ENCODE measurements around the gene STK32C.

The STK32C gene

DNA sequence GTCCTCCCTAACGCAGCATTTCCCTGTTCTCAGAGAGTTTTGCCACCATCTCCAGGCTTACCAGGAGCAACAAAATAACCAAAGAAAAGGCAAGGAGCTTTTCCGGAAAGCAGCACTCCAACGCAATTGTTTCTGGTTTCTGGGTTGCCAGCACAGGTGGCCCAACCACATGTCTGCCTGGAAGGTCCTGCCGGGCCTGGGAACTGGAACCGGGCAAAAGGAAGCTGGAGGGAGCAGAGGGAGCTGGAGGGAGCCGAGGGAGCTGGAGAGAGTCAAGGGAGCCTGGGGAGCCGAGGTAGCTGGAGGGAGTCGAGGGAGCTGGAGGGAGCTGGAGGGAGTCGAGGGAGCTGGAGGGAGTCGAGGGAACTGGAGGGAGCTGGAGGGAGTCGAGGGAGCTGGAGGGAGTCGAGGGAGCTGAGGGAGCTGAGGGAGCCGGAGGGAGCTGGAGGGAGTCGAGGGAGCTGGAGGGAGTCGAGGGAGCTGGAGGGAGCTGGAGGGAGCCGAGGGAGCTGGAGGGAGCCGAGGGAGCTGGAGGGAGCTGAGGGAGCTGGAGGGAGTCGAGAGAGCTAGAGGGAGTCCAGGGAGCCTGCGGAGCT lies 54.6 kb downstream of the STK32C start:
- no peak overlapping the region for H3K9ac ChIP-seq (ENCODE audit: low read length)
- peak overlapping the region; percentile 40 for H3K4me3 ChIP-seq (ENCODE audit: low read length)
- H3K27me3 ChIP-seq (ENCODE audit: control insufficient read depth, insufficient read depth, low read length) = no peaks in the 10 kb centered on the region

DNA sequence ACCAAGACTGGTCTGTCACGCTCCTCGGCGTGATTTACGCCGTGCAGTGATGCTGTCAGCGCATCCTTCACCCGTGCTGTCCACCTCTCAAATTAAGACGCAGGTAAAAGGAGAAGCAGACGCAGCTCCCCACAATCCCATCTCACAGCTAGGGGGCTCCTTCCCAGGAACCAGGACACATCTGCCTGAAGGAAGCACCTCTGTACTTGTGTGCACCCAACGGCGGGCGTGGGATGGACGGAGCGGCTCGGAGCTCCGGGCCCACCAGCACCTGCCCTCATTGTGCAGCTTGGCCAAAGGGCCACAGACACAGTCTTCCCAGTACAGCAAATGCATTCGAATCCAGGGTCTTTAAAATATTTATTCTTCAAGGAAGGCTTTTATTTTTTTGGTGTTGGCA lies 55.3 kb downstream of the STK32C start:
- H3K4me3 ChIP-seq (ENCODE audit: low read length) = no peak overlapping the region
- no peaks in the 10 kb centered on the region for H3K9me3 ChIP-seq (ENCODE audit: control insufficient read depth, low read depth, low read length)
- H3K27me3 ChIP-seq (ENCODE audit: control insufficient read depth, insufficient read depth, low read length) = no peaks in the 10 kb centered on the region
- no peaks in the 10 kb centered on the region for H3K36me3 ChIP-seq (ENCODE audit: control insufficient read depth, low read depth, low read length)
- H3K9ac ChIP-seq (ENCODE audit: low read length) = no peak overlapping the region
- H3K27ac ChIP-seq (ENCODE audit: low read length) = no peak overlapping the region
- no peaks in the 10 kb centered on the region for H3K4me1 ChIP-seq (ENCODE audit: control insufficient read depth, low read depth, low read length)

More for the DNA sequence above, 54.6 kb downstream of the STK32C start:
- no peaks in the 10 kb centered on the region for H3K4me1 ChIP-seq (ENCODE audit: control insufficient read depth, low read depth, low read length)
- H3K27ac ChIP-seq (ENCODE audit: low read length) = no peak overlapping the region
- H3K9me3 ChIP-seq (ENCODE audit: control insufficient read depth, low read depth, low read length) = no peaks in the 10 kb centered on the region
- no peaks in the 10 kb centered on the region for H3K36me3 ChIP-seq (ENCODE audit: control insufficient read depth, low read depth, low read length)

DNA sequence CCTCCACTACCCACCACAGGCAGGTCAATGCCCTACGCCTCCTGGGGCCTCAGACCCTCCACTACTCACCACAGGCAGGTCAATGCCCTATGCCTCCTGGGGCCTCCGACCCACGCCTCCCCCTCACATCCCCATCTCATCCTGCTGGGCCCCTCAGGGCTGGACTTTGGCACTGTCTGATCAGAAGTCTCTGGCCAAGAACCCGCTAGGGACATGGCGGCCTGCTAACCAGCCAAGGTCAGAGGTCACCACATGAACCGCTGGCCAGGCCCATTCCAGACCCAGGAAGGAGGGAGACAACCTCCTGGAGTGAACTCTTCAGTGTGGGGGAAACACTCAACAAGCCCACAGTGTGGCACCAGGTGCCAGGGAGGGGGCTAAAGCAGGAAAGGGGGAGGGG lies 55.8 kb downstream of the STK32C start:
- no peak overlapping the region for H3K27ac ChIP-seq (ENCODE audit: low read length)
- no peaks in the 10 kb centered on the region for H3K9me3 ChIP-seq (ENCODE audit: control insufficient read depth, low read depth, low read length)
- no peaks in the 10 kb centered on the region for H3K27me3 ChIP-seq (ENCODE audit: control insufficient read depth, insufficient read depth, low read length)
- no peaks in the 10 kb centered on the region for H3K36me3 ChIP-seq (ENCODE audit: control insufficient read depth, low read depth, low read length)
- no peaks in the 10 kb centered on the region for H3K4me1 ChIP-seq (ENCODE audit: control insufficient read depth, low read depth, low read length)
- H3K9ac ChIP-seq (ENCODE audit: low read length) = no peak overlapping the region
- no peak overlapping the region for H3K4me3 ChIP-seq (ENCODE audit: low read length)

DNA sequence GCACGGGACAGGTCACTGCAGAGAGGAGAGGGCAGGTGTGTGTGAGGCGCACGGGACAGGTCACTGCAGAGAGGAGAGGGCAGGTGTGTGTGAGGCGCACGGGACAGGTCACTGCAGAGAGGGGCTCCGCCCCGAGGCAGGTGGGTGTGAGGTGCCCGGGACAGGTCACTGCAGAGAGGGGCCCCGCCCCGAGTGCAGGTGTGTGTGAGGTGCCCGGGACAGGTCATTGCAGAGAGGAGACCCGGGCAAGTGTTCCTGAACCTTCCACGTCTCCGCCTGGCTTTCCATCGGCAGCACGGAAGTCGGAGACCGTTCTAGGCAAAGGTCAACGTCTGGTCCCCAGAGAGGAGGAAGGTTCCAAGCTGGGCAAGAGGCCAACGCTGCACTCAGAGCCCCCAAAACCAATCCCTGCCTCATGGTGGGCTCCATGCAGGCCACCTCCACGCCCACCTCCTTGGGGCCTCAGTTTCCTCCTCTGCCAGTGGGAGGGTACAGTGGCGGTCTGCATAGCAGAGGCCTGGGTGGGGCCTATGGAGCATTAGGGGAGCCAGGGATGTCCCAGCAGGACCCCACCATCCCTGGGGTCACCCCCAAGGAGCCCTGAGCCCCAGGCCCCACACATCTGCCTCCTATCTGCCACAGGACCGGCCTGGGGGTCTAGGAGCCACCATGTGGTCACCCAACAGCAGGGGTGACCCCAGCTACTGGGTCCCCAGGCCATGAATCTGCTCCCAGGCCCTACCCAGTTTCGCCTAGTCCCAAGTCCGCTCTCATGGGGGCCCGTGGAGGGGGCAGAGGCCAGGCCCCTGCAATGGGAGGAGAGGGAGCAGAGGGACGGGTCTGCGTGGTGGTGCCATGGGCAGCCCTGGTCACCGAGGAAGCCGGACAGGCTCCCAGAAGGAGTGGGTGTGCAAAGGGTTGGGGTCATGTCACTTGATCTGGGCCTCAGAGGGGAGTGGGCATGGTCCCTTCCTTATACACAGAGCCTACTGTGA lies 57.0 kb downstream of the STK32C start:
- Histone ChIP-seq H3K9me3 (ENCODE audit: control insufficient read depth, low read depth, low read length) (no peaks in the 10 kb centered on the region), H3K4me1 (ENCODE audit: control insufficient read depth, low read depth, low read length) (no peaks in the 10 kb centered on the region), H3K4me3 (ENCODE audit: low read length) (no peak overlapping the region), H3K27ac (ENCODE audit: low read length) (no peak overlapping the region), H3K27me3 (ENCODE audit: control insufficient read depth, insufficient read depth, low read length) (no peaks in the 10 kb centered on the region), H3K36me3 (ENCODE audit: control insufficient read depth, low read depth, low read length) (no peaks in the 10 kb centered on the region), H3K9ac (ENCODE audit: low read length) (no peak overlapping the region)

DNA sequence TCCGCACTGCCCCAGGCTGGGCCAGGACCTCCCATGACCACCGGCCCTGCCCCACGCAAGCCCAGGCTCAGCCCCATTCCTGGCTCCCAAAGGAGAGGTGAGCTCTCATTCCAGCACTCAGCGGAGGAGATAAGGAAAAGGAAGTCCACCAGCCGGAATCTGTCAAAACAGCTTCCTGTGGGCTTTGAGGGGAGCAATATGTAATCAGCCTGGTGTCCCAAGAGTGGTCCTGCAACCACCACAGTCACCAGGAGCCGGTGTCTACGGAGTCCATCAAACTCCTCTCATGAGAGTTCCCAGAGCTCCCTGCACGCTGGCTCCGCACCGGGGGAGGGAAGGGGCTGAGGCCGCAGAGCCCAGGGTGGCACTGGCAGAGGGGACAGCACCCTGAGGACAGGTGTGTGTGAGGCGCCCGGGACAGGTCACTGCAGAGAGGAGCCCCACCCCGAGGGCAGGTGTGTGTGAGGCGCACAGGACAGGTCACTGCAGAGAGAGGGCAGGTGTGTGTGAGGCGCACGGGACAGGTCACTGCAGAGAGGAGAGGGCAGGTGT lies 57.9 kb downstream of the STK32C start:
- Histone ChIP-seq H3K4me1 (ENCODE audit: control insufficient read depth, low read depth, low read length) (no peaks in the 10 kb centered on the region), H3K36me3 (ENCODE audit: control insufficient read depth, low read depth, low read length) (no peaks in the 10 kb centered on the region), H3K27ac (ENCODE audit: low read length) (no peak overlapping the region), H3K4me3 (ENCODE audit: low read length) (no peak overlapping the region), H3K9ac (ENCODE audit: low read length) (no peak overlapping the region), H3K27me3 (ENCODE audit: control insufficient read depth, insufficient read depth, low read length) (no peaks in the 10 kb centered on the region), H3K9me3 (ENCODE audit: control insufficient read depth, low read depth, low read length) (no peaks in the 10 kb centered on the region)

DNA sequence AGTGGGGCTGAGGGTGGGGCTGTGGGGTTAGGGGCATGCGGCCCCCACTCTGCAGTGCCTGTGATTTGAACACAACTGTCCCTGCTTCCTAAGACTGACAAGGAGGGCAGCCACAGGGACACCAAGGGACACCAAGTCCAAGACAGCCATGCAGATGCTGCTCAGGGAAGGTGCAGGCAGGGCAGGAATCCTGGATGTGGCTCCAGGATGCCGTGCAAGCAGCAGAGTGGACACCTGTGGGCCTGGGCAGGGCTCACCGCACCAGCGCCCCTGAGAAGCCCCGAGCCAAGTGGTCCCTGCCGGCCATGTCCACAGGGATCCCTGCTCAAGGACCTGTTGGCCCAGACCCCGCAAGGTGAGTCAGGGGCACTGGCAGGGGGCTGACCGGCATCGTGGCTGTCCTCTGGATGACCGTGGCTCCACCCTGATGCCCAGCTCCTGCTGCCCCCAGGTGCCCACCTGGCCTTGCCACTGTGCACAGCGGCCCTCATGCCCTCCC lies 58.5 kb downstream of the STK32C start:
- Histone ChIP-seq H3K36me3 (ENCODE audit: control insufficient read depth, low read depth, low read length) (no peaks in the 10 kb centered on the region), H3K4me1 (ENCODE audit: control insufficient read depth, low read depth, low read length) (no peaks in the 10 kb centered on the region), H3K9me3 (ENCODE audit: control insufficient read depth, low read depth, low read length) (no peaks in the 10 kb centered on the region), H3K27me3 (ENCODE audit: control insufficient read depth, insufficient read depth, low read length) (no peaks in the 10 kb centered on the region), H3K4me3 (ENCODE audit: low read length) (no peak overlapping the region), H3K27ac (ENCODE audit: low read length) (no peak overlapping the region), H3K9ac (ENCODE audit: low read length) (no peak overlapping the region)

DNA sequence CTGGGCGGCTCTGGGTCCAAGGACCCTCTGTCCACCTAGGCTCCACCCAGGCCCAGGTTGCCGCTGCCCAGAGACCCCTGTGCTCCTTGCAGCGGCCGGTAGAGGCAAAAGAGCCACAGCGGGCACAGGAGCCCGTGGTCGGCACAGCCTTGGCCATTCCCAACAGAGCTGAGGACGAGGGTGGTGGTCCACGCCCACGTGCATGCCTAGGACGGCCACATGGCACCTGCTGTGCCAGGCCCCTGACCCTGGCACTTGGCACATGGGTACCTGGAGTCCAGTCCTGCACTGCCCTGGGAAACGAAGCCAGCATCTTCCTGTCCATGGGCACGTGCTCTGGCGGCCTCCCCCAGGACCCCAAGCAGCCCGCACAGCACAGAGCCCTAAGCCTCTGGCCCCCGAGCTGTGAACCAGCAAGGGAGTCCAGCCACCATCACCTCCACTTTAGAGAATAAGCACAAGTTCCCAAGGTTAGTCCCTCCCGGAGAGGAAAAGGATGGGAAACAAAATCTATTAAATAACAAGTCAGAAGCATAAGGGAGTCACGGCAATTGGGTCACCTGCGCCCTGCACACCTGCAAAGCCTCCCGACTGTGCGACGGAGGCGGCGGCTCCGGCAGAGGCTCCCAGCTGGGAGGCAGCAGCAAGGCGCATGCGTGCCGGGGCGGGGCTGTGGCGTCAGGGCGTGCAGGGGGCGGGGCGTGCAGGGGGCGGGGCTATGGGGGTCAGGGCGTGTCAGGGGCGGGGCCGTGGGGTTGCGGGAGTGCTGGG lies 59.1 kb downstream of the STK32C start:
- no peaks in the 10 kb centered on the region for H3K9me3 ChIP-seq (ENCODE audit: control insufficient read depth, low read depth, low read length)
- H3K9ac ChIP-seq (ENCODE audit: low read length) = peak overlapping the region; percentile 6
- H3K27ac ChIP-seq (ENCODE audit: low read length) = no peak overlapping the region
- no peaks in the 10 kb centered on the region for H3K27me3 ChIP-seq (ENCODE audit: control insufficient read depth, insufficient read depth, low read length)
- peak overlapping the region; percentile 58 for H3K4me3 ChIP-seq (ENCODE audit: low read length)
- H3K4me1 ChIP-seq (ENCODE audit: control insufficient read depth, low read depth, low read length) = no peaks in the 10 kb centered on the region
- H3K36me3 ChIP-seq (ENCODE audit: control insufficient read depth, low read depth, low read length) = no peaks in the 10 kb centered on the region

DNA sequence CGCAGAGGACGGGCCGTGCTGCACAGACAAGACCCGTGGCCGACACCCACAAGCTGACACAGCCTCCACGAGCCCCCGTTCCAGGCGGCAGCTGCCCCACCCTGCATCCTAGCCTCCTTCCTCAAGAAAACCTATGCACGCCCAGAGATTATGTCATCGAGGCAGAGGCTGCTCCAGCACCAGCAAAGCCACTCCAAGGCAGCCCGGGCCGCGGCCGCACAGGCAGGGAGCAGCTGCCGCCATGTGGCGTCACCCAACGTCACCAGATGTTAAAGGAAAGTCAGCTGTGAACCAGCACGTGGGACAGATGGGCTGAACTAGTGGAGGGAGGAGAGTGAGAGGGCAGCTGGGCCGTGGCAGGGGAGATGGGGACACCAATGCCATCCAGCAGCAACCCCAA lies 59.8 kb downstream of the STK32C start:
- Histone ChIP-seq H3K9ac (ENCODE audit: low read length) (no peak overlapping the region), H3K4me3 (ENCODE audit: low read length) (peak overlapping the region; percentile 58), H3K36me3 (ENCODE audit: control insufficient read depth, low read depth, low read length) (no peaks in the 10 kb centered on the region), H3K9me3 (ENCODE audit: control insufficient read depth, low read depth, low read length) (no peaks in the 10 kb centered on the region), H3K27ac (ENCODE audit: low read length) (no peak overlapping the region), H3K27me3 (ENCODE audit: control insufficient read depth, insufficient read depth, low read length) (no peaks in the 10 kb centered on the region), H3K4me1 (ENCODE audit: control insufficient read depth, low read depth, low read length) (no peaks in the 10 kb centered on the region)

DNA sequence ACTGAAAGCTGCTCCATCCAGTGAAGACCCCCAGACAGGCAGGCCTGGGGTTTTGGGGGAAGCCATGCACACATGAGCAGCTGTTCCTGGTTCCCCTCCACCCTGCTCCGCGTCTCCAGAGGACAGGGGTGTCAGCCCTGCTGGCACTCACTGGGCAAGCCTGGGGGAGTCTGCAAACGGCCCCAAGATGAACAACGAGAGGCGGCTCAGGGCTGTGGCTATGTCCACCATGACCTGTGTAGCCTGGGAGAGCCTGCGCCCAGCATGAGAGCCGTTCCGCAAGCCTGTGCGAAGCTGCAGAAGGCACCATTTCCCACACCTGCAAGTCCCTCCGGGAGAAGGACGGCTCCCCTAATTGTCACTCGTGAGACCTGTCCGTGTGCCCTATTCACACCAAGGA lies 61.5 kb downstream of the STK32C start:
- Histone ChIP-seq H3K4me3 (ENCODE audit: low read length) (no peak overlapping the region), H3K27ac (ENCODE audit: low read length) (no peak overlapping the region), H3K4me1 (ENCODE audit: control insufficient read depth, low read depth, low read length) (no peaks in the 10 kb centered on the region), H3K9me3 (ENCODE audit: control insufficient read depth, low read depth, low read length) (no peaks in the 10 kb centered on the region), H3K27me3 (ENCODE audit: control insufficient read depth, insufficient read depth, low read length) (no peaks in the 10 kb centered on the region), H3K36me3 (ENCODE audit: control insufficient read depth, low read depth, low read length) (no peaks in the 10 kb centered on the region), H3K9ac (ENCODE audit: low read length) (no peak overlapping the region)

DNA sequence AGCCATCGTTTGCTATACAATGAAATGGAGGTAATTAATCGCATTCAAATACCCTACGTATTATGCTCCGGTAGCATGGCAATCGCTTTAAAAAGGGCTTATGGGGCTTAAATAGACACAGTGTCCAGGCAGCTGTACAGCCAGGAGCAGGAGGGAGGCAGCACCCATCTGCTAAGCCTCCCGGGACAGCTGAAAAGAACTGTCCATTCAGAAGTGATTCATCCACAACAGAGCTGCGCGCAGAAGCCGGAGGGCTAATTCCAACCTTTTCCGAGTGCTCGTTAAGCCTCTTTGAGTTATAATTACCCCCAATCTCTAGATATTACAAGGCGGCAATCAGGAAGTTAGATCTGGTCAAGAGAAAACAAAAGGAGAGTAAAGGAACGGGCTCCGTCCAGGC lies 62.7 kb downstream of the STK32C start:
- Histone ChIP-seq H3K9ac (ENCODE audit: low read length) (no peak overlapping the region), H3K4me1 (ENCODE audit: control insufficient read depth, low read depth, low read length) (no peaks in the 10 kb centered on the region), H3K4me3 (ENCODE audit: low read length) (no peak overlapping the region), H3K27ac (ENCODE audit: low read length) (no peak overlapping the region), H3K27me3 (ENCODE audit: control insufficient read depth, insufficient read depth, low read length) (no peaks in the 10 kb centered on the region), H3K36me3 (ENCODE audit: control insufficient read depth, low read depth, low read length) (no peaks in the 10 kb centered on the region), H3K9me3 (ENCODE audit: control insufficient read depth, low read depth, low read length) (no peaks in the 10 kb centered on the region)

DNA sequence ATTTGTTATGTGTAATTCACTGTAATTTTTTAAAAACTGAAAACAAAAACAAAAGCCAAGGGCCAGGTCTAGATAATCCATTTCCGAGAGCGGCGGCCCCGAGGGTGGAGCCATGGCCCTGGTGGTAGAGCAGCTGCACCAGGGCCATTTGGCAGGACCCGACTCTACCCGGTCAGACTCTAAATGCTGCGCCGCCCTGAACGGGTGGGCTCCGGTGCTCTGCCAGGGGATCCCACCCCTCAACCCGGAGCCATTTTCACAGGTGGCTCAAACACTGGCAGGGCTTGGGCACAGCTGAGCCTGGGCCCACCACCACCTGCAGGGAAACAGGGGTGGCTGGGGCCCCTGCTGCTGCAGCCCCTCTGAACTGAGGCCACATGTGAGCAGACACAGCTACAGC lies 64.1 kb downstream of the STK32C start:
- H3K27me3 ChIP-seq (ENCODE audit: control insufficient read depth, insufficient read depth, low read length) = no peaks in the 10 kb centered on the region
- no peak overlapping the region for H3K27ac ChIP-seq (ENCODE audit: low read length)
- no peak overlapping the region for H3K9ac ChIP-seq (ENCODE audit: low read length)
- H3K4me1 ChIP-seq (ENCODE audit: control insufficient read depth, low read depth, low read length) = no peaks in the 10 kb centered on the region
- H3K4me3 ChIP-seq (ENCODE audit: low read length) = no peak overlapping the region
- no peaks in the 10 kb centered on the region for H3K9me3 ChIP-seq (ENCODE audit: control insufficient read depth, low read depth, low read length)
- no peaks in the 10 kb centered on the region for H3K36me3 ChIP-seq (ENCODE audit: control insufficient read depth, low read depth, low read length)

Measured in iPS-18a (cell line).